ENCODE data around the gene REEP6. TPM values are rescaled to one million over a fixed set of nuclear protein-coding genes. Genes with fewer than 3 reads are reported as not detected.

Gene REEP6
- total and polyA plus RNA-seq, 2 experiments from 2014 or later: 3.0 to 4.3 TPM

DNA sequence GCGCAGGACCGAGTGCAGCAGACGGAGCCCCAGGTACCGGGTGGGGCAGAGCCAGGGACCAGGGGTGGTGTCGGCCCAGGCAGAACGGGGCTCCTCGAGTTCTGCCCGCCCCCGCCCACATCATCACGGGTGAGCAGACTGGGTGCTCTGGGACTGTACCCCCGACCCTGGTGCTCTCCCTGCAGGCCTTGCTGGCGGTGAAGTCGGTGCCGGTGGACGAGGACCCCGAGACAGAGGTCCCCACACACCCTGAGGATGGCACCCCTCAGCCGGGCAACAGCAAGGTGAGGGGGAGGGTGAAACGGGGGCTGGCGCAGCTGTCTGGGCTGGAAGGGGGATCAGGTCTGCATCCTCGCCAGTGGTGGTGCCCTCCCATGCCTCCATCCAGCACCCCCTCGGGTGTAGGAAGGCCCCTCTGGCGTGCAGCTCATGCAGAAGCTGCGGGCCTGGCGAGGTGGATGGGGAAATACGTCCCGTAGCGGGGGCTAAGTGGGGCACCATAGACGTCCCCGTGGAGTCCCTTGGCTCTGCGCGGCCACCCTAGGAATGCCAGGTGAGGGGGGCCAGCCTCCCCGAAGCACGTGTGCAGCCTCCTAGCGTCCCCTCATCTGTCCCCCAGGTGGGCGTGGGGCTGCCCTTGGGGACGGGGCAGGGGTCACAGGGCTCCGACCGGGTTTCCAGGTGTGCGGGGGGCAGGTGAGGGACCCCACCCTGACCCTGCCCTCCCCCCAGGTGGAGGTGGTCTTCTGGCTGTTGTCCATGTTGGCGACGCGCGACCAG, 34.7 kb upstream of the REEP6 start:
- Histone ChIP-seq H3K9me2 (ENCODE audit: insufficient read depth) (no peaks in the 10 kb centered on the region), H3K9ac (no peak overlapping the region), H3K27me3 (replicated peaks; ENCODE audit: insufficient read depth) (peaks cover 7% of the 10 kb centered on the region; the same call in 1 of the 2 replicates), H3K36me3 (ENCODE audit: low read depth) (no peaks in the 10 kb centered on the region), H3K27ac (no peak overlapping the region), H3K4me3 (no peak overlapping the region), H3K4me1 (ENCODE audit: insufficient read depth) (no peaks in the 10 kb centered on the region), H4K20me1 (ENCODE audit: insufficient read depth) (no peaks in the 10 kb centered on the region), H3K79me2 (ENCODE audit: insufficient read depth) (no peaks in the 10 kb centered on the region), H2AFZ (no peak overlapping the region), H3K9me3 (ENCODE audit: low read depth) (no peaks in the 10 kb centered on the region), H3F3A (ENCODE audit: insufficient read depth) (peaks cover 5% of the 10 kb centered on the region; the same call in 1 of the 2 replicates), H3K4me2 (ENCODE audit: unreplicated experiment) (no peak overlapping the region)
- DNase-seq: no peak
- in situ Hi-C loops (cut with MboI): no loop called here
- TF ChIP-seq EZH2phosphoT487 (IDR thresholded peaks at IDR 0.05; ENCODE audit: insufficient read depth, low read depth) (no peak), EZH2 (IDR thresholded peaks at IDR 0.05; ENCODE audit: insufficient read depth, poor library complexity, severe bottlenecking) (peak; percentile 12)
- 26 to 35% methylated on average over 27 to 41 of the region's 43 CpGs for WGBS, 2 experiments (ENCODE audit: low coverage in 1 of 2, low lambda C conversion rate in 2 of 2, missing lambda C conversion rate in 2 of 2)

DNA sequence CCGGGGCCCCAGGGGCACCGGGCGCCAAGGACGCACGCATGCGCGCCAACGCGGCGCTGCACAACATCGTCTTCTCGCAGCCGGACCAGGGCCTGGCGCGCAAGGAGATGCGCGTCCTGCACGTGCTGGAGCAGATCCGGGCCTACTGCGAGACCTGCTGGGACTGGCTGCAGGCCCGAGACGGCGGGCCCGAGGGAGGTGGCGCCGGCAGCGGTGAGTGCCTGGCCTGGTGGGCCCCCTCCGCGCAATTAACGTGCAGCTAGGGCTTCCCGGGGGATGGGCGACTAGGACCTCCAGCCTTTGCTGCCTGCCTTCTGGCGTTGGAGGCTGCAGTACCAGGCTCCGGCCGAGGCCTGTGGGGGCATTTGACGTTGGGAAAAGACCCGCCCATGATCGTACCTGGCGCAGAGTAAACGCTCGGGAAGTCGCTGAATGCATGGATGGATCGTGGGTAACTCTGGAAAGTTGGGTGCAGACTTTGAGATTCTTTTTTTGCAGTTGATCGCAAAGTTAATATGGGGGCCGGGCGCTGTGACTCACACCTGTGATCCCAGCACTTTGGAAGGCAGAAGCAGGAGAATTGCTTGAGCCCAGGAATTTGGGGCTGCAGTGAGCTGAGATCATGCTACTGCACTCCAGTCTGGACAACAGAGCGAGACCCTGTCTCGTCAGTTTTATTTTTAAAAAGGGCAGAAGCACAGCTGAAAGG, 33.8 kb upstream of the REEP6 start:
- Histone ChIP-seq H3K36me3 (ENCODE audit: low read depth) (no peaks in the 10 kb centered on the region), H4K20me1 (ENCODE audit: insufficient read depth) (no peaks in the 10 kb centered on the region), H3K9ac (no peak overlapping the region), H3K4me3 (no peak overlapping the region), H3K4me1 (ENCODE audit: insufficient read depth) (no peaks in the 10 kb centered on the region), H3K79me2 (ENCODE audit: insufficient read depth) (no peaks in the 10 kb centered on the region), H3F3A (ENCODE audit: insufficient read depth) (peaks cover 5% of the 10 kb centered on the region; the same call in 1 of the 2 replicates), H3K9me2 (ENCODE audit: insufficient read depth) (no peaks in the 10 kb centered on the region), H3K9me3 (ENCODE audit: low read depth) (no peaks in the 10 kb centered on the region), H3K4me2 (ENCODE audit: unreplicated experiment) (no peak overlapping the region), H2AFZ (no peak overlapping the region), H3K27me3 (replicated peaks; ENCODE audit: insufficient read depth) (peaks cover 5% of the 10 kb centered on the region; the same call in 1 of the 2 replicates), H3K27ac (no peak overlapping the region)
- peak; percentile 32 for DNase-seq
- 15 to 16% methylated on average over 45 of the region's 48 CpGs for WGBS, 2 experiments (ENCODE audit: low coverage in 1 of 2, low lambda C conversion rate in 2 of 2, missing lambda C conversion rate in 2 of 2)
- no peak for TF ChIP-seq EZH2 (IDR thresholded peaks at IDR 0.05; ENCODE audit: insufficient read depth, poor library complexity, severe bottlenecking)
- no peak for TF ChIP-seq EZH2phosphoT487 (IDR thresholded peaks at IDR 0.05; ENCODE audit: insufficient read depth, low read depth)
- in situ Hi-C loops (cut with MboI): no loop called here

DNA sequence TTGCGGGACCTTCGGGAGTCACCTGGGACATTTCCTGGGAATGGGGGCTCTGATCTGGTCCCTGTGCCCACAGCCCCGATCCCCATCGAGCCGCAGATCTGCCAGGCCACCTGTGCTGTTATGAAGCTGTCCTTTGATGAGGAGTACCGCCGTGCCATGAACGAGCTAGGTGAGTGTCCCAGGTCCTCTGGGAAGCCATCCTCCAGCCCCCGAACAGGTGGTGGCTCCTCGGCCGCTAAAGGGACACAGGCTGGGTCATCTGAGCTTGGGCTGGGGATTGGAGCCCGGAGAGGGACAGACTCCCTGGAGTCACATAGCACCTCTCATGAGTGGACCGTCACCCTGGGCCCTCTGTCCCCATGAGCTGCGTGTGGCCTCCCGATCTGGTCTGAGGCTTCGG, 33.1 kb upstream of the REEP6 start:
- TF ChIP-seq EZH2phosphoT487 (IDR thresholded peaks at IDR 0.05; ENCODE audit: insufficient read depth, low read depth): no peak
- TF ChIP-seq EZH2 (IDR thresholded peaks at IDR 0.05; ENCODE audit: insufficient read depth, poor library complexity, severe bottlenecking): no peak
- Histone ChIP-seq H3K4me1 (ENCODE audit: insufficient read depth) (no peaks in the 10 kb centered on the region), H2AFZ (no peak overlapping the region), H3K4me3 (no peak overlapping the region), H3K36me3 (ENCODE audit: low read depth) (no peaks in the 10 kb centered on the region), H3K4me2 (ENCODE audit: unreplicated experiment) (no peak overlapping the region), H3K27me3 (replicated peaks; ENCODE audit: insufficient read depth) (peaks cover 5% of the 10 kb centered on the region; the same call in 1 of the 2 replicates), H3K9ac (no peak overlapping the region), H3K9me2 (ENCODE audit: insufficient read depth) (no peaks in the 10 kb centered on the region), H3F3A (ENCODE audit: insufficient read depth) (peaks cover 5% of the 10 kb centered on the region; the same call in 1 of the 2 replicates), H4K20me1 (ENCODE audit: insufficient read depth) (no peaks in the 10 kb centered on the region), H3K9me3 (ENCODE audit: low read depth) (no peaks in the 10 kb centered on the region), H3K27ac (no peak overlapping the region), H3K79me2 (ENCODE audit: insufficient read depth) (no peaks in the 10 kb centered on the region)
- whole genome bisulfite sequencing, 2 experiments (ENCODE audit: low coverage in 1 of 2, low lambda C conversion rate in 2 of 2, missing lambda C conversion rate in 2 of 2): 81 to 90% methylated on average over 11 to 16 of the region's 16 CpGs
- in situ Hi-C loops (cut with MboI): no loop called here
- no peak for DNase-seq

DNA sequence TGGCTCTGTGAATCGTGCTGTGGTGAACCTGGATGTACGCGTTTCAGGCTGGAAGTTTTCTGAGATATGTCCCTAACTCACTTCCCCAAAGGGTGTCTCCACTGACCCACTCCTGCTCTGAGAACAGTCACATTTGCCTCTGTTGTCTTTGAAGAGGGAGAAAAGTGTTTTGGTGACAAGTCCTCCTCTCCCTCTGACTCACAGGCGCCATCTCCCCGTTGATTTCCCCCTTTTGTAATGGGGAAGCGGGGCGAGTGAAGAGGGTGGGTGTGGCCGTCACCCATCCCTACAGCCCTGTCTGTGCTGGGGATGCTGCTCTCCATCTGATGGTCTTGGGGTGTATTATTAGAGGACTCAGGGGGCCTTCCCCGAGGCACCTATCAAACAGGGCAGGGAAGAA, 31.5 kb upstream of the REEP6 start:
- 67 to 71% methylated on average over 9 of the region's 9 CpGs for WGBS, 2 experiments (ENCODE audit: low coverage in 1 of 2, low lambda C conversion rate in 2 of 2, missing lambda C conversion rate in 2 of 2)
- Histone ChIP-seq H3K9ac (no peak overlapping the region), H3K27me3 (replicated peaks; ENCODE audit: insufficient read depth) (peaks cover 5% of the 10 kb centered on the region; the same call in 1 of the 2 replicates), H3K4me1 (ENCODE audit: insufficient read depth) (no peaks in the 10 kb centered on the region), H3K79me2 (ENCODE audit: insufficient read depth) (no peaks in the 10 kb centered on the region), H3K9me2 (ENCODE audit: insufficient read depth) (no peaks in the 10 kb centered on the region), H3K27ac (no peak overlapping the region), H3K36me3 (ENCODE audit: low read depth) (no peaks in the 10 kb centered on the region), H3K9me3 (ENCODE audit: low read depth) (no peaks in the 10 kb centered on the region), H4K20me1 (ENCODE audit: insufficient read depth) (no peaks in the 10 kb centered on the region), H2AFZ (no peak overlapping the region), H3F3A (ENCODE audit: insufficient read depth) (no peaks in the 10 kb centered on the region), H3K4me3 (no peak overlapping the region), H3K4me2 (ENCODE audit: unreplicated experiment) (no peak overlapping the region)
- in situ Hi-C loops (cut with MboI): no loop called here
- no peak for TF ChIP-seq EZH2 (IDR thresholded peaks at IDR 0.05; ENCODE audit: insufficient read depth, poor library complexity, severe bottlenecking)
- TF ChIP-seq EZH2phosphoT487 (IDR thresholded peaks at IDR 0.05; ENCODE audit: insufficient read depth, low read depth): no peak
- no peak for DNase-seq
